ENCODE results near the gene TMC1.

Gene TMC1

GRCh38 chr9:72763022-72763421, 241.6 kb downstream of the TMC1 start:
- no peaks in the 10 kb centered on the region for H3K9me2 ChIP-seq (replicated peaks; ENCODE audit: control insufficient read depth, low read length)
- H3K27me3 ChIP-seq (ENCODE audit: control insufficient read depth, low read length), result no peaks in the 10 kb centered on the region
- no peak overlapping the region for H3K4me3 ChIP-seq (ENCODE audit: low read length)
- no peaks in the 10 kb centered on the region for H3K4me1 ChIP-seq (ENCODE audit: control insufficient read depth, low read length)
- no peaks in the 10 kb centered on the region for H3K9me3 ChIP-seq (ENCODE audit: control insufficient read depth, insufficient read depth, low read length)
- no peaks in the 10 kb centered on the region for H3K36me3 ChIP-seq (ENCODE audit: control insufficient read depth, low read length)
- H3K79me2 ChIP-seq (ENCODE audit: control insufficient read depth, low read length), result no peaks in the 10 kb centered on the region
- H3F3A ChIP-seq (ENCODE audit: control insufficient read depth, insufficient read depth), result no peaks in the 10 kb centered on the region
- no peak overlapping the region for H3K4me2 ChIP-seq (ENCODE audit: low read length)
- no peaks in the 10 kb centered on the region for H4K20me1 ChIP-seq (ENCODE audit: control insufficient read depth, insufficient read depth, low read depth, low read length)
- TF ChIP-seq CTCF (IDR thresholded peaks at IDR 0.05; ENCODE audit: low read depth, low read length, poor library complexity, severe bottlenecking) (no peak), EZH2phosphoT487 (IDR thresholded peaks at IDR 0.05; ENCODE audit: borderline replicate concordance, low read length) (no peak)
- no peak overlapping the region for H3K27ac ChIP-seq (ENCODE audit: low read depth, low read length)

- TF ChIP-seq EZH2phosphoT487 (IDR thresholded peaks at IDR 0.05; ENCODE audit: borderline replicate concordance, low read length) (no peak), CTCF (IDR thresholded peaks at IDR 0.05; ENCODE audit: low read depth, low read length, poor library complexity, severe bottlenecking) (no peak)
- no peak overlapping the region for H3K4me3 ChIP-seq (ENCODE audit: low read length)
- H3K27me3 ChIP-seq (ENCODE audit: control insufficient read depth, low read length), result no peaks in the 10 kb centered on the region
- H3K27ac ChIP-seq (ENCODE audit: low read depth, low read length), result no peak overlapping the region
- no peak overlapping the region for H3K4me2 ChIP-seq (ENCODE audit: low read length)
- no peaks in the 10 kb centered on the region for H3K9me2 ChIP-seq (replicated peaks; ENCODE audit: control insufficient read depth, low read length)
- no peaks in the 10 kb centered on the region for H3K36me3 ChIP-seq (ENCODE audit: control insufficient read depth, low read length)
- no peaks in the 10 kb centered on the region for H3K4me1 ChIP-seq (ENCODE audit: control insufficient read depth, low read length)
- no peaks in the 10 kb centered on the region for H3F3A ChIP-seq (ENCODE audit: control insufficient read depth, insufficient read depth)
- no peaks in the 10 kb centered on the region for H4K20me1 ChIP-seq (ENCODE audit: control insufficient read depth, insufficient read depth, low read depth, low read length)
- H3K79me2 ChIP-seq (ENCODE audit: control insufficient read depth, low read length), result no peaks in the 10 kb centered on the region
- H3K9me3 ChIP-seq (ENCODE audit: control insufficient read depth, insufficient read depth, low read length), result no peaks in the 10 kb centered on the region
Measured at GRCh38 chr9:72769546-72769945, 248.1 kb downstream of the TMC1 start.

GRCh38 chr9:72772661-72773060, 251.3 kb downstream of the TMC1 start:
- Histone ChIP-seq H4K20me1 (ENCODE audit: control insufficient read depth, insufficient read depth, low read depth, low read length) (no peaks in the 10 kb centered on the region), H3K9me3 (ENCODE audit: control insufficient read depth, insufficient read depth, low read length) (no peaks in the 10 kb centered on the region), H3K79me2 (ENCODE audit: control insufficient read depth, low read length) (no peaks in the 10 kb centered on the region), H3K27ac (ENCODE audit: low read depth, low read length) (no peak overlapping the region), H3K4me1 (ENCODE audit: control insufficient read depth, low read length) (no peaks in the 10 kb centered on the region), H3K27me3 (ENCODE audit: control insufficient read depth, low read length) (no peaks in the 10 kb centered on the region), H3F3A (ENCODE audit: control insufficient read depth, insufficient read depth) (no peaks in the 10 kb centered on the region), H3K4me3 (ENCODE audit: low read length) (no peak overlapping the region), H3K4me2 (ENCODE audit: low read length) (no peak overlapping the region), H3K36me3 (ENCODE audit: control insufficient read depth, low read length) (no peaks in the 10 kb centered on the region), H3K9me2 (replicated peaks; ENCODE audit: control insufficient read depth, low read length) (no peaks in the 10 kb centered on the region)
- no peak for TF ChIP-seq EZH2phosphoT487 (IDR thresholded peaks at IDR 0.05; ENCODE audit: borderline replicate concordance, low read length)
- no peak for TF ChIP-seq CTCF (IDR thresholded peaks at IDR 0.05; ENCODE audit: low read depth, low read length, poor library complexity, severe bottlenecking)

- Histone ChIP-seq H4K20me1 (ENCODE audit: control insufficient read depth, insufficient read depth, low read depth, low read length) (no peaks in the 10 kb centered on the region), H3K4me2 (ENCODE audit: low read length) (no peak overlapping the region)
- TF ChIP-seq EZH2phosphoT487 (IDR thresholded peaks at IDR 0.05; ENCODE audit: borderline replicate concordance, low read length), result no peak
Measured at GRCh38 chr9:72773570-72773969, 252.2 kb downstream of the TMC1 start.

More at GRCh38 chr9:72773570-72773969, 252.2 kb downstream of the TMC1 start:
- Histone ChIP-seq H3K9me3 (ENCODE audit: control insufficient read depth, insufficient read depth, low read length) (no peaks in the 10 kb centered on the region), H3K4me3 (ENCODE audit: low read length) (no peak overlapping the region), H3K9me2 (replicated peaks; ENCODE audit: control insufficient read depth, low read length) (no peaks in the 10 kb centered on the region), H3K4me1 (ENCODE audit: control insufficient read depth, low read length) (no peaks in the 10 kb centered on the region), H3K27me3 (ENCODE audit: control insufficient read depth, low read length) (no peaks in the 10 kb centered on the region), H3K79me2 (ENCODE audit: control insufficient read depth, low read length) (no peaks in the 10 kb centered on the region), H3K27ac (ENCODE audit: low read depth, low read length) (no peak overlapping the region), H3K36me3 (ENCODE audit: control insufficient read depth, low read length) (no peaks in the 10 kb centered on the region), H3F3A (ENCODE audit: control insufficient read depth, insufficient read depth) (no peaks in the 10 kb centered on the region)
